SU-DHL-6 (cell line): ENCODE data around the gene ZPBP.

Source experiments
- H2AFZ ChIP-seq: fragments of 200-600 bp; sonication (generic); 2 replicates; pipeline ENCODE4 v1.6.1; 2014; ENCODE audit warnings: low read depth, mild to moderate bottlenecking, moderate library complexity, mixed read lengths, antibody characterized with exemption, low read length; ENCODE audit not compliant: severe bottlenecking
- H3F3A ChIP-seq: fragments of 200-600 bp; shearing (Covaris generic); 2 replicates; pipeline ENCODE4 v1.6.0; 2016; ENCODE audit warnings: antibody characterized with exemption, mild to moderate bottlenecking; ENCODE audit not compliant: insufficient read depth
- H3K27ac ChIP-seq: fragments of 200-600 bp; sonication (generic); 2 replicates; pipeline ENCODE4 v1.5.1; 2016; ENCODE audit warnings: low read depth, mild to moderate bottlenecking, low read length, moderate library complexity, mixed read lengths
- H3K27me3 ChIP-seq: fragments of 200-600 bp; sonication (generic), shearing (Covaris generic); 2 replicates; pipeline ENCODE4 v1.6.0; 2014; ENCODE audit warnings: mild to moderate bottlenecking, low read length
- H3K36me3 ChIP-seq: fragments of 200-600 bp; sonication (generic); 2 replicates; pipeline ENCODE4 v1.6.1; 2014; ENCODE audit warnings: mild to moderate bottlenecking, low read length, mixed read lengths
- H3K4me2 ChIP-seq: fragments of 300-600, 200-600 bp; shearing (Covaris generic), sonication (generic); 2 replicates; pipeline ENCODE4 v1.6.0; 2014; ENCODE audit warnings: low read length, low read depth, mild to moderate bottlenecking; ENCODE audit not compliant: poor library complexity, severe bottlenecking
- H3K4me3 ChIP-seq: fragments of 200-600 bp; sonication (generic); 2 replicates; pipeline ENCODE4 v1.5.1; 2014; ENCODE audit warnings: antibody characterized with exemption, low read length, mild to moderate bottlenecking, mixed read lengths; ENCODE audit not compliant: insufficient read depth, poor library complexity, severe bottlenecking
- H3K79me2 ChIP-seq: fragments of 200-600 bp; sonication (generic); 2 replicates; pipeline ENCODE4 v1.6.1; 2014; ENCODE audit warnings: mild to moderate bottlenecking, low read length, moderate library complexity; ENCODE audit not compliant: insufficient read depth
- H3K9ac ChIP-seq: fragments of 200-600 bp; sonication (generic); 2 replicates; pipeline ENCODE4 v1.7.0; 2014; ENCODE audit warnings: mild to moderate bottlenecking, low read length
- H3K9me2 ChIP-seq: fragments of 200-600 bp; sonication (generic); replicated peaks from 2 replicates; pipeline ENCODE4 v1.6.1; 2014; ENCODE audit warnings: low read length; ENCODE audit not compliant: insufficient read depth
- H3K9me3 ChIP-seq: fragments of 200-600 bp; sonication (generic); 2 replicates; pipeline ENCODE4 v1.6.1; 2014; ENCODE audit warnings: low read length, mixed read lengths; ENCODE audit not compliant: insufficient read depth
- H4K20me1 ChIP-seq: fragments of 200-600 bp; sonication (generic); 2 replicates; pipeline ENCODE4 v1.6.1; 2014; ENCODE audit warnings: low read depth, mild to moderate bottlenecking, antibody characterized with exemption, low read length, moderate library complexity, mixed read lengths
- EZH2phosphoT487 ChIP-seq: fragments of 200-600 bp; sonication (generic), shearing (Covaris generic); conservative IDR thresholded peaks from 2 replicates; pipeline ENCODE4 v1.6.1; 2018; ENCODE audit warnings: mild to moderate bottlenecking, antibody characterized with exemption, low read length, moderate library complexity, mixed read lengths
- TF ChIP-seq, protein P1 (sequence below): fragments of 200-600 bp; sonication (generic); IDR thresholded peaks from one replicate; pipeline ENCODE4 v1.5.1; 2017; ENCODE audit warnings: antibody characterized with exemption, mild to moderate bottlenecking, low read length, moderate library complexity; ENCODE audit not compliant: insufficient read depth, poor library complexity, severe bottlenecking

ZPBP gene

DNA sequence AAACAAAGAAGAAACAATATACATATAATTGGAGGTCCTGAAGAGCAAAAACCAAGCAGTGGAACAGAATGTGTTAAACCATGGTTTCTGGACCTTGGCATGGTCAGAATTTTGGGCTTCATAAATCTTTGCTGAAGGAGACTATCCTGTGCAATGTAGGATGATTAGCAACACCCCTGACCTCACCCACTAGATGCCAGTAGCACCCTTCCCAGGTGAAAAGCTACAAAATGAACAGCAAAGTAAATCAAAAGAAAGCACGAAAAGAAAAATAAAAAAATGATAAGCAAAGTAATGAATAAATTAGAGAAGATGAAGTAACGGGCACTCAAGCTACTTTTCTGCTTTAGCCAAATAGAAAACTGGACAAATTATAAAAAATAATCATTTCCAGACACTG lies 19.2 kb upstream of the ZPBP start:
- Histone ChIP-seq H3K79me2 (no peaks in the 10 kb centered on the region), H3K4me3 (no peak overlapping the region), H3K36me3 (no peaks in the 10 kb centered on the region), H3K4me2 (no peak overlapping the region), H3K27ac (no peak overlapping the region), H3K27me3 (no peaks in the 10 kb centered on the region), H3K9me2 (no peaks in the 10 kb centered on the region), H2AFZ (no peak overlapping the region), H3K9ac (no peak overlapping the region), H3F3A (no peaks in the 10 kb centered on the region), H3K9me3 (no peaks in the 10 kb centered on the region), H4K20me1 (no peaks in the 10 kb centered on the region)
- TF ChIP-seq EZH2phosphoT487 = no peak
- TF ChIP-seq, protein P1, sequence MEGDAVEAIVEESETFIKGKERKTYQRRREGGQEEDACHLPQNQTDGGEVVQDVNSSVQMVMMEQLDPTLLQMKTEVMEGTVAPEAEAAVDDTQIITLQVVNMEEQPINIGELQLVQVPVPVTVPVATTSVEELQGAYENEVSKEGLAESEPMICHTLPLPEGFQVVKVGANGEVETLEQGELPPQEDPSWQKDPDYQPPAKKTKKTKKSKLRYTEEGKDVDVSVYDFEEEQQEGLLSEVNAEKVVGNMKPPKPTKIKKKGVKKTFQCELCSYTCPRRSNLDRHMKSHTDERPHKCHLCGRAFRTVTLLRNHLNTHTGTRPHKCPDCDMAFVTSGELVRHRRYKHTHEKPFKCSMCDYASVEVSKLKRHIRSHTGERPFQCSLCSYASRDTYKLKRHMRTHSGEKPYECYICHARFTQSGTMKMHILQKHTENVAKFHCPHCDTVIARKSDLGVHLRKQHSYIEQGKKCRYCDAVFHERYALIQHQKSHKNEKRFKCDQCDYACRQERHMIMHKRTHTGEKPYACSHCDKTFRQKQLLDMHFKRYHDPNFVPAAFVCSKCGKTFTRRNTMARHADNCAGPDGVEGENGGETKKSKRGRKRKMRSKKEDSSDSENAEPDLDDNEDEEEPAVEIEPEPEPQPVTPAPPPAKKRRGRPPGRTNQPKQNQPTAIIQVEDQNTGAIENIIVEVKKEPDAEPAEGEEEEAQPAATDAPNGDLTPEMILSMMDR = peak; percentile 22

DNA sequence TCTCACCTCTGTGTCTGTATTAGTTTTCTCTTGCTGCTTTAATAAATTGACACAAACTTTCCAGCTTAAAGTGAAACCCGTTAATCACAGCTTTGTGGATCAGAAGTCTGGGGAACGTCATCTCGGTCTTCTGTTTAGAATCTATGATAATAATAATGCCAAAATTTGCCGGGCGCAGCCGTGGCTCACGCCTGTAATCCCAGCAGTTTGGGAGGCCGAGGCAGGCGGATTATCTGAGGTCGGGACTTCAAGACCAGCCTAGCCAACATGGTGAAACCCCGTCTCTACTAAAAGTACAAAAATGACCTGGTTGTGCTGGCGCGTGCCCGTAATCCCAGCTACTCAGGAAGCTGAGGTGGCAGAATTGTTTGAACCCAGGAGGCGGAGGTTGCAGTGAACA lies 8.8 kb upstream of the ZPBP start:
- H3K9me2 ChIP-seq = no peaks in the 10 kb centered on the region
- H3K9me3 ChIP-seq = no peaks in the 10 kb centered on the region
- H3K79me2 ChIP-seq = no peaks in the 10 kb centered on the region
- H3K4me2 ChIP-seq = no peak overlapping the region
- no peaks in the 10 kb centered on the region for H3K36me3 ChIP-seq
- H3F3A ChIP-seq = no peaks in the 10 kb centered on the region
- no peak for TF ChIP-seq EZH2phosphoT487
- TF ChIP-seq, protein P1 = no peak
- no peaks in the 10 kb centered on the region for H4K20me1 ChIP-seq
- H3K27ac ChIP-seq = no peak overlapping the region
- H2AFZ ChIP-seq = no peak overlapping the region
- no peak overlapping the region for H3K9ac ChIP-seq
- no peaks in the 10 kb centered on the region for H3K27me3 ChIP-seq
- H3K4me3 ChIP-seq = no peak overlapping the region

DNA sequence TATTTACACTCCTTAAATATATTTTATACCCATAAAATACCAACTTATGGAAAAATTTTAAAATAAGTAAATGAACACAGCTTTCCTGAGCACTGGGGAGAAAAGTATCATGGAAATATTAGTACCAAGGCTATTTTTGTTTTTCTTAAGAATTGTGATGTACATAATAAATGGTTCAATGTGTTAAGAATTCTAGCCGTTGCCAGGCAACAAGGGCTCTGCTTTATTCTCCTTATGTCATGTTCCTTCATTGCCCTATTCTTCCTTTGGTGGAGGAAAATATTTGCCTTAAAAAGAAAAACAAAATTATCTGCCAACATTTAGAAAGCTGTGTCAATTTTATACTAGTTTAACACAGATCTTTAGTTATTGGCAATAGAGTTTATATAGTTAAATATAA lies 2.6 kb upstream of the ZPBP start:
- Histone ChIP-seq H3K27me3 (no peaks in the 10 kb centered on the region), H3K4me3 (no peak overlapping the region), H3K9me2 (no peaks in the 10 kb centered on the region), H3K4me2 (no peak overlapping the region), H2AFZ (no peak overlapping the region), H4K20me1 (no peaks in the 10 kb centered on the region), H3K9me3 (no peaks in the 10 kb centered on the region), H3K79me2 (no peaks in the 10 kb centered on the region), H3F3A (no peaks in the 10 kb centered on the region), H3K9ac (no peak overlapping the region), H3K36me3 (no peaks in the 10 kb centered on the region), H3K27ac (no peak overlapping the region)
- TF ChIP-seq EZH2phosphoT487 = no peak
- TF ChIP-seq, protein P1 = no peak
